HG03558 (cell line): ENCODE results near the gene SHROOM3.
"Not testable (repeated sequence)": the region's sequence is repeated elsewhere in the genome, so short reads cannot be mapped to it uniquely, and the experiment has no call there.

Experiments
- ATAC-seq: cut with Tn5 transposase; IDR thresholded peaks from one replicate; pipeline ENCODE4 v1.9.1; 2021; ENCODE audit warnings: moderate number of reproducible peaks; ENCODE audit not compliant: unreplicated experiment; ENCODE audit errors: extremely low read depth

The SHROOM3 gene

DNA sequence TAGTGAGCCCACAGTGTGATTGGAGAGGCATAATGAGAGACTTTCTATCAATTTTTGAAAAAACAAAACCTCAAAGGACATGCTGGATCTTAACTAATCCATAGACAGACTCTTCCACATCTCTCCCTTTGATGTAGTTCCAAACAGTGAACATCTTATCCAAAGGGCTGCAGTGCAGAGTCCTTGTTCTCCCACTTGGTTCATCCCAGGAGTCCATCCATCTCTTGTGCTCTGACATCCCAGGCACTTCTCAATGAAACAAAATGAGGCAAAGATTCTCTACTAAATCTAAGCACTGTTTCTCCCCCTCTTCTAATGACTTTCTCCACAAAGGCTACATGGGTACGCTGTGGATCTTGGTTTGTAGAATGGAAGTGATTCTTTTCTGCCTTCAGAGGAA, 8.3 kb downstream of the SHROOM3 start:
- no peak for ATAC-seq

DNA sequence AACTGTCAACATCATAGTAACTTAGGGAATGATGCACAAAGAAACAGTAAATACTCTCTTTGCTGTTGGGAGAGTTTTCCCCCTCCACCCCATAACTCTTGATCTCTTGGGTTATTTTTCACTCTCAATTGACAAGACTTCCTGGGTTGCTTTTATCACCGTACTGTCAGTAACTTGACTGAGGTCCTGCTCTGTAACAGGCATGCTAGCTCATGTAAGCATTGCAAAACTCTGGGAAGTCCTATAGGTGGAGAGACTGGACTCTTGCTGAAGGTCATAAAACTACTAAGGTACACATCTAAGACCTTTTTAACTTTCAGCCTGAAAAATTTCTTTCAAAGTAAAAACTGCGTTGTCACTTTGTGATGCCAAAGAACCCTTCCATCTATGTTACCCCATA, 10.9 kb downstream of the SHROOM3 start:
- no peak for ATAC-seq

DNA sequence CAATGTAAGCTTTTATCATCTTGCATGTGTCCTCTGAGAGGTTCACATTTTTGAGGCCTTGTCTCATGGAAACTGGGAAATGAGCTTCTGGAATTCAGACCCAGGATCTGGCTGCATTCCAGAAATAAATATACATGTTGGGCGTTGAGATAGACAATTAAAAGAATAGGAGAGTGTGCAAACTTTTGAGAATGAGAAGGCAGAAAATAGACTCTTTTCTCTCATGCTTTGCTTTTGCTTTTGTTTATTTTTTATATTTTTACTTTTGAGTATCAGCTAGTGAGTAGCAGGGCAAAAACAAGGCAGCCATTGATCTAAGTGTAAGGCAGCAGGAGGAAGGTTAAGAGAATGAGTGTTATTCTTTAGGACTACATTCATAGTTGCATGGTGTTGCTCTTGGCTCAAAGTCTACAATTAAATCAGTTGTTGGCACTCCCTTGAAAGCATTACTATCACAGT, 12.4 kb downstream of the SHROOM3 start:
- no peak for ATAC-seq

DNA sequence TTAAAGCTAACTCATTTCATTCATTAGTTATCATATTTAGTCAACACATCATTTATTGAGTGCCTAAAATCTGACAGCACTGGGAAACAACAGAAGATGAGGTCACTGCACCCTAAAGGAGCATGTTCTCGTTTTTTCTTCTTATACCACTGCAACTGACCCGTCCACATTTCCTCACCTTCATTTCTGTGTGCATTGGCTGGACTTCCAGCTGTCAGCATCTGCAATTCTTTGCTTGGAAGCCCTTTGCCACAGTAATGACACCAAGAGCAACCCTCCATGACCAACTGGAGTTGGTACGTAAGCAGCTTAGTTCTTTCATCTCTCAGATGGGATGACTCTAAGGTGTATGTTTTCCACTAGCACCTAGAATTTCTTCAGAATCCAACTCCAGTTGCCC, 13.2 kb downstream of the SHROOM3 start:
- ATAC-seq, result no peak

DNA sequence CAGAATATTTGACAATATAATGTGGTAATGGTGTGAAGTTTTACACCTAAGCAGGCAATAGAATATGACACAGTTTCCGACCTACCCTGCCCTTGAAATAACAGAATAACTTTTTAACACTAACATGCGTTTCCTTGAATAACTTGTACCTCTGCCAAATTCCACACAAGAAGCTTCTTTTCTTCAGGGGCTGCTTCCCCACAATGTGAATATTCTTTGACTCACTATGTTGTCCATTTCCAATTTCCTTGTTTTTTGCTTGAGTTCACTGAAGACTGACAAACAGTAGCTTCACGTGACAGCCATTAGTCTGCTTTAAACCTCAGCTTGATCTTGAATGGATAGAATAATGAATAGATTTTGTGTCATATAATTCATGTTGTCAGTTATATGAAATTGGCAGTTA, 14.3 kb downstream of the SHROOM3 start:
- no peak for ATAC-seq

DNA sequence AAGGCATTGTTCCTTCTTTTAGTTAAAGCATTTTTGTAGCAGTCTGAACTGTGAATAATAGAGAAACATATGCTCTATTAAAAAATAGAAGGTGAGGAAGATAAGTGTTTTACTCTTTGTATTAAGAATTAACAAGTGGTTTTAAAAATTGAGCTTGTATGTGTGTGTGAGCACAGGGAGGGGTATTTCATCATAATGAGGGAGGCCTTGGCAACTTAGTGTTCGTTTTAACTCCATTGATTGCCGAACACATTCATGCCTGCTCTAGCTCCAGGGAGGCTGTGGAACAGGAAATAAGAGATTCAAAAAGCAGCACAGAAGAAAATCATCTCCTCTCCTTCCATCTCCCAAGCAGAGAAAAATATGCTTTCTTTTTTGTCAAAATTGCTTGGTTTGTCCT, 14.8 kb downstream of the SHROOM3 start:
- ATAC-seq, result no peak

DNA sequence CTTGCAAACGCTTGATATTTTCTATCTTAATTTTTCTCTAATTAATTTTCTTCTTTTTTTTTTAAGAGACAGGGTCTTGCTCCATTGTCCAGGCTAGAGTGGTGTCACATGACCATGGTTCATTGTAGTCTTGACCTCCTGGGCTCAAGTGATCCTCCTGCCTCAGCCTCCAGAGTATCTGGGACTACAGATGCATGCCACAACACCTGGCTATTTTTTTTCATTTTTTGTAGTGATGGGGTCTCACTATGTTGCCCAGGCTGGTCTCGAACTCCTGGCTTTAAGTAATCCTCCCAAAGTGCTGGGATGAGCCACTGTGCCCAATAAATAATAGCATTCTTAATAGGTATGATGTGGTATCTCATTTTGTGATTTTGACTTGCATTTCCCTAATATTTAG, 18.2 kb downstream of the SHROOM3 start:
- ATAC-seq, result no peak

DNA sequence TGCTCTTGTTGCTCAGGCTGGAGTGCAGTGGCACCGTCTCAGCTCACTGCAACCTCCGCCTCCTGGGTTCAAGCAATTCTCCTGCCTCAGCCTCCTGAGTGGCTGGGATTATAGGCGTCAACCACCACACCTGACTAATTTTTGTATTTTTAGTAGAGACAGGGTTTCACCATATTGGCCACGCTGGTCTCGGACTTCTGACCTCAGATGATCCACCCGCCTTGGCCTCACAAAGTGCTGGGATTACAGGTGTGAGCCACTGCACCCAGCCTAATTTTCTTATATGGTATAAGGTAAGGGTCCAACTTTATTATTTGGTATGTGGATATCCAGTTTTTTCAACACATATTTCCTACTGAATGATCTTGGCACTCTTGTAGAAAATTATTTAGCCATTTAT, 19.0 kb downstream of the SHROOM3 start:
- ATAC-seq, result not testable (repeated sequence)

DNA sequence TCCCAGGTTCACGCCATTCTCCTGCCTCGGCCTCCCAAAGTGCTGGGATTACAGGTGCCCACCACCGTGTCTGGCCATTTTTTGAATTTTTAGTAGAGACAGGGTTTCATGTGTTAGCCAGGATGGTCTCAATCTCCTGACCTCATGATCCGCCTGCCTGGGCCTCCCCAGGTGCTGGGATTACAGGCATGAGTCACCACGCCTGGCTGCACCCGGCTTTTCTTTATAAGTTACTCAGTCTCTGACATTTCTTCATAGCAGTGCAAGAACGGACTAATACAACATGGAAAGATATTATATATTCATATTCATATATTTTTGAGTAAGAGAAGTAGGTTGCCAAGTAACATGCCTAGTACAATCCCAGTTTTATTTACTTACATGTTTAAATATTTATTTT, 22.9 kb downstream of the SHROOM3 start:
- no peak for ATAC-seq

DNA sequence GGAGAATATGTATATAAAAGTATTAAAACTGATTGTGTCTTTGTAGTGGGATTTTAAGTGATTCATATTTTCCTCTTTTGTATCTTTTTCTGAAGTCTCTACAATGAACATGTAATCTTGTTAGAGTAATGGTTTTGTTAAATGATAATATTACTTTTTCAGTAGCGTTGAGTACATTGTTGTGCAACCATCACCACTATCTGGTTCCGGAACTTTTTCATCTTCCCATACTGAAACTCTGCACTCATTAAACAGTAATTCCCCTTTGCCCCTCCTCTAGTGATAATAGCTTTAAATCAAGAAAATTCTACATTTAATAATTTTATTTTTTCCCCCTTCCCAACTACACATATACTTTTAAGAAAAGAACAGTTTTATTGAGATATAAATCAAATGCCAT, 23.3 kb downstream of the SHROOM3 start:
- ATAC-seq, result no peak

DNA sequence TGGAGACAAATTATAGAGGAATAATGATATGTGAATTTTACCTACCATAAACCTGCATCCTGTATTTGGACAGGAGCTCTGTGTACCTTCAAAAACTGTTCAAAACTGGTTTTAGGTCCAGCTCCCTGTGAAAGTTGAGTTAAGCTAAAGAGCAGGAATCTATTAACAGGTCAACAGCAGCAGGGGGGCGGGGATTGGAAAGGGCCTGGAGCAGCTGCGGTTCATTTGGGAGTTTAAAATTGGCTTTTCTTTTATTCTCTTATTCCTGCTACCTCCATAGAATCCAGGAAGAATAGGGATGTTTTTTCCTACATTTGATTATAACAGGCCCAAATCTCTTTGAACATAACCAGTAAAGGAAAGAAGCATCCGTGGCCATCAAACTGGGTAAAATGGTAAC, 23.8 kb downstream of the SHROOM3 start:
- ATAC-seq, result no peak

DNA sequence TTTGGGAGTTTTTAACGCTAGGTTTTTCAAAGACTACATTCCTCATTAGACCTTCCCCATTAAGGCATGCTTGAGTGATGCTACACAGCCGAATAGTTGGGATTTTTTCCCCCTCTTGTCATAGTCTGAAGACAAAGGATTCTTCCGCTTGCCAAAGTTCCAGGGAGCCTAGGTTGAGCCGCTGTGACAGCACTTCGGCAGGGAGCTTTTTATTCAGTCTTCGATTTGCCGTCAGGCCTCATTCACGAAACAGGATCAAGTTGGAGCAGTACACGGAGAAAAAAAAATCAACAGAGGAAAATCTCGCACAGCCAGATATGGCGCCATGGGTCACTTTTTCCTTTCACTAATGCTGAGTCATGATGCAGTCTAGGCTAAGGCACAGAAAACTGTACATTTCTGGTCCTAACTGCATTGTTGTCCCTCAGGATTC, 24.3 kb downstream of the SHROOM3 start:
- ATAC-seq, result no peak

DNA sequence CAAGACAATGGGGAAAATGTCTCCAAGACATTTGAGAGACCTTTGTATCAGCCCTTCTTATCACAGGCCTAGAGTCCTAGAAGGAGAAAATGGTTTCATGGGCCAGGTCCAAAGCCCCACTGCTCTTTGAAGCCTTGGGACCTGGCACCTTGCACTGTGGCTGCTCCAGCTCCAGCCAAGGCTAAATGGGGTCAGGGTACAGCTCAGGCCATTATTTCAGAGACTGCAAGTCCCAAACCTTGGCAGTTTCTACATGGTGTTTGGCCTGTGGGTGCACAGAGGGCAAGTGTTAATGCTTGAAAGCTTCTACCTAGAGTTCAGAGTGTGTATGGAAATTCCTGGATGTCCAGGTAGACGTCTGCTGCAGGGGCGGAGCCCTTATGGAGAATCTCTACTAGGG, 28.5 kb downstream of the SHROOM3 start:
- ATAC-seq, result no peak

DNA sequence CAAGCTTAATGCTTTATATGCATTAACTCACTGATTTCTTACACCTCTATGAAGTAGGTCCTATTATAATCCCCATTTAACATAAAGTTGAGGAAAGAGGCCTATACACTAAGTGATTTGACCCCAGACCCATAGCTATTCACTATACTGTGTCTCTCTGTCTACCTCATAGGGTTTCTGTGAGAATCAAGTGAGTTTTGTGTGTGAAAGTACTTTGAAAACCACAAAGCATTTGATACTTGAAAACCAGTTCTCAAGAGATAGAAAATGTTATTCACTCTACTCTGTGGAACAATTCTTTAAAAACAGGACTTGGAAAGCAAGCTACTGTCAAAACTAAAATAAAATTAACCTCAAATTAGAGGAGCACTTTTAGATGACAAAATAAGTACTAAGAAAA, 35.0 kb downstream of the SHROOM3 start:
- no peak for ATAC-seq

DNA sequence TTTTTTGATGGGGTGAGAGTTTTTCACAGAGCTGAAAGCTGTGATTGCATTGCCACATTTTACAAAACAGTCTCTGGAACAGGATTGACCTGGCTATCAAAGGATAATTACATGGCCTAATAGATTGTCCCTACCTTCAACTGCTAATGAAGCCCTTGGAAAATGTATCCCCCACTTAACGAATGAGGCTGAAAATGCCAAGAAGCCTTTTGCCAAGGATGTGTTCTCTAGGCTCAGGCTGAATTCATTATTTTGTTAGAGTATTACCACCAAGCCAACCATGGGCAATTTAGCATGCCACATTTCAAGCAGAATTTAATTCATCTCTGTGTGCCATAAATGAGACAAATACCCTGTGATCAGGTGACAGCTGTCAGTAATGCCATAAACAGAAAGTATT, 35.5 kb downstream of the SHROOM3 start:
- ATAC-seq, result no peak

DNA sequence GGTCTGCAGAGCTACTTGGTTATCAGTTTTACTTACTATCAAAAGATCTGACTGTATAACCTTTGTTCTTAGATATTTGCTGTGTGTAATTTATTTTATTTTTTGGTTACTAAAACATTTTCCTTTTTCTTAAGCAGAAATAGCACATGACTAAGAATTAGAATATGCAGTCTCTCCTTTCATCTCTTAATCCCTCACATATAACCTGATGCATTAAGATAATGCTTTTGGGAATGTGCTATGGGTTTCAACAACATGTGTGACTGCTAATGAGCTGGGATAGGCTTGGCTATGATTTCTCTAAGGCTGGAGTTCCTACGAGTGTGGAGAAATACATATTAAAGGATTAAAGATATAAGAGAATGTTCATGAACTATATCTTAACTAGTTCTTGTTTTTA, 41.5 kb downstream of the SHROOM3 start:
- ATAC-seq, result no peak

DNA sequence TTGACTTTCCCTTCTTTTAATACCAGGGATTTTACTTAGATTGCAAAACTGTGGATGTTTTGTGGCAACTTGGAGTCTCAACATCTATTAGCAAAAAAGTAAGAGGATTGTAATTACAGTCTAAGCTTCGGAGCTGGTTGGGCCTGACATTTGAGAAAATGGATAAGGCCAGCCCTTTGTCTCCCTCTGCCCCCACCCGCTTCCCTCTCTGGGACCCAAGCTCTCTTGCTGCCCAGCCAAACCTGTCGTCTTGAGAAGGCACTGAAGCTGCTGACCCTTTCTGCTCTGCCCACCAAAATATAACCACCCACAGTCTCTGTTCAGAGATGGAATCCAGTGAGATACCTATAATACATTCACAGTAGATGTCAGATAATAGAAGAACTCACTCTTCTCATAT, 49.6 kb downstream of the SHROOM3 start:
- ATAC-seq, result no peak

DNA sequence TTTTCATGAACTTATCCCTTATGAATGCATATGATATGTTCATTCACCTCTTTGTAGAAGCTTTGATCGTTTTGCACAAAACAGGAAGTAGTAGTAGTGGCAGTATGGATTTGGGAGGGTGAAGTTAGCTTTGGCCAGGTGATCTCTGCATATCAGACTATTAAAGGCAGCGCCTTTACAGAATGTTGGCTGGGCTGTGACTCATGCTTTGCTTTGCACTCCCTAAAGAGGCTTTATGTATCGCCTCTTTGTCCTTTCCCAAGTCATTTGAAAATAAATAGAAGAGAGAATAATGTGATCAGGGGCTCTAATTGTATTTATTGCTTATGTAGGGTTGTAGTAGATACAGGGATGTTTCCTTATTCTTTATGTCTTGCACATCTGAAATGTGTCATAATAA, 50.4 kb downstream of the SHROOM3 start:
- no peak for ATAC-seq

DNA sequence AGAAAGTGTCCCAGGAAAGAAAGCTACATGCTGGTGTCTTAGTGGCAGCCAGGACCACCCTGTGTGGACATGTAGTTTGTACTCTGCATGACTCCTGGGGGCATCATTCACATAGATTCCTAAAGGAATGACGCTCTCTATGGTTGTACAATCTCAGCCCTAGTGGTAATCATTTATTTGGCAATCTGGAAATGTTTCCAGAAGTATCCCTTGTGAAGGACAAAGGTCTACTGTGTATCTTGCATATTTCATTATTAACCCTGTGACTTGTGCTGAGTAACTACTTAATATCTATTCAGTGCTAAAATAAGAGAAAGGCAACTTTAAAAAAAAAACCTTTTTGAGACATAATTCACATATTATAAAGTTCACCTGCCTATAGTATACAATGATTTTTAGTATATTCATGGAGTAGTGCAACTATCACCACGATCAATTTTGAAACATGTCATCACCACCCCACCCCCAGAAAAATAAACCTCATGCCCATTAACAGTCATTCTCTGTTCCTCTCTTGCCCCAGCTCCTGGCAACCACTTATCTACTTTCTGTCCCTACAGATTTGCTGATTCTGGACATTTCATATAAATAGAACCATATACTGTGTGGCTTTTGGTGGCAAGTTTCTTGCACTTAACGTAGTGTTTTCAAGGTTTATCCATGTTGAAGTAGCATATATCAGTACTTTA, 51.7 kb downstream of the SHROOM3 start:
- no peak for ATAC-seq

DNA sequence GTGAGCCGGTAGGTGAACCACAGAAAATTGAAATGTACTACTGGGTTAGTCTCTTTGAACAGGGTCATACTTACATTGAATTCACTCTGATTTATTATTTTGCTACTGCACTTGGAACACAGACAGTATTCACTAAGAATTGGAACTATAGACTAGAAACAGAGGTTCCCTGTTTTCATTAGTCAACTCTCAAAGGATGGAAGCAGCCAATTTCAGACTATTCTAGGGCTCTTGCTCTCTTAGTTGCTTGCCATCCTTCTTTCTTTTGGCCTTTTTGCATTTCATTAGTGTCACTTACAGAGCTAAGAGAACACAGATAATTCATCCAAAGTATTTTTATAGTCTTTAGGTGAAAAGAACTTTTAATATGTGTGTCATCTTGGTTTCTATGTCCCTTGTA, 52.6 kb downstream of the SHROOM3 start:
- ATAC-seq, result no peak

DNA sequence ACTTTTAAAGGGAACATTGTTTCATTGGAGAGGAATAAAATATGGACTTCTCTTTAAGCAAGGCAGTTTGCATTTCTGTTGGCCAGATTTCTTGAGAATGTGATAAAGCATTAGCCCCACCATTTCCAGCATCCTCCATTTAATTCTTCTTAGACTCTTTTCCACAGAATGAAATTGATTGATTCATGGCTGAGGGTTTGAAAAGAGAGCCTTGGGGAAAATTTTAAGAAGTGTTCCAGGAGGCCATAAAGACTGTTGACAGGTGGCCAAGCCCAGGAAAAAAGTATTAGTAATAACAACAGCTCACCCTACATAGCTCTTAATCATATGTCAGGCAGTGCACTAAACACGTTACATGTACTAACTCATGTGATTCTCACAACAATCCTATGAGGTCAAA, 53.4 kb downstream of the SHROOM3 start:
- ATAC-seq, result no peak

DNA sequence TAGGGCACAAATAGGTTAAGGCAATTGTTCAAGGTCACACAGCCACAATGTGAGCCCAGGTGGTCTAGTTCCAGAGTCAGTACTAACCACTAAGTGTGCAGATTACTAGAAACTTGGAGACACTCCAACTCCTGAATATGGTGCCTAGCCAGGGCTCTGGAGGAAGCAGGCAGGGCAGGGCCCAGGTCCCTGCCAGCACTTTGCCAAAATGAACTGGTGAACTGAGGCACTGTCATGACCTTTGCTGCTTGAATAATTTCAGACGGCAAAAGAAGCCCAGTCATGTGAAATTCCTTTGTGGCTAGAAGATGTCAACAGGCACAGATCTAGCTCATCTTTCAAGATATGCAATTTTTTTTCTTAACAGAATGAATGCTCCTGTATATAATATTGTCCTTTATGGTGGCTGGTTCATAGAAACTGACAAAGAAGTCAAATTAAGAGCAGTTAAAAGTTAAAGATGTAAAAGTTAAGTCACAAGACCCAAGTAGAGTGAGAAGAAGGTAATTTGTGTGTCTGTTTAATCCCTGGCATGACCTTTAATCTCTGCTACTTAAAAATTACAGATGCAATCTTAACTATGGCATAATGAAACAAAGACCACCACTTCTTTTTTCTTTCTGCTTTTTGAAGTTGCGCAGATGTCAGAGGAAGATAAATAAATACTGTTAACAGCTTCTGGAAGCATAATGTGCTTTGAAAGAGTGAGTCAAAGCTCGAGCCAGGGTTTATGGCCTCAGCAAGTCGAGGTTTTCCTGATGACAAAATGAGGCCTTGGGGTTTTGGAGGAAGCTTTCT, 54.1 kb downstream of the SHROOM3 start:
- no peak for ATAC-seq
